Ascending aorta (tissue), 2 donors: Measurements from ENCODE around the gene ANKRD23. TPM values are rescaled to one million over a fixed set of nuclear protein-coding genes. Genes with fewer than 3 reads are reported as not detected.

Experiments used
- DNase-seq, 2 donors: peaks; one replicate each; pipeline ENCODE4 v3.0.0-alpha.2; 2019; ENCODE audit warnings: low spot score in 2 of 2
- H3K27ac ChIP-seq, 2 donors: fragments of 200-600 bp; sonication (generic); one replicate each; pipeline ENCODE4 v1.5.1; 2016 to 2017; ENCODE audit warnings: mild to moderate bottlenecking in 1 of 2
- H3K27me3 ChIP-seq: fragments of 200-600 bp; sonication (generic); one replicate; pipeline ENCODE4 v1.5.1; 2017
- H3K36me3 ChIP-seq, 2 donors: fragments of 200-600 bp; sonication (generic); one replicate each; pipeline ENCODE4 v1.5.1; 2016
- H3K4me1 ChIP-seq, 2 donors: fragments of 200-600 bp; sonication (generic); one replicate each; pipeline ENCODE4 v1.5.1; 2016 to 2017; ENCODE audit warnings: mild to moderate bottlenecking in 1 of 2
- H3K4me3 ChIP-seq, 2 donors: fragments of 200-600 bp; sonication (generic); one replicate each; pipeline ENCODE4 v1.5.1; 2016 to 2017; ENCODE audit warnings: mild to moderate bottlenecking in 1 of 2
- H3K9me3 ChIP-seq, 2 donors: fragments of 200-600 bp; sonication (generic); one replicate each; pipeline ENCODE4 v1.5.1; 2016
- CTCF ChIP-seq, 3 experiments: fragments of 200-600 bp in 2 of 3; fragments of 450-650 bp in 1 of 3; sonication (generic) in 2 of 3; IDR thresholded peaks; one replicate each; pipeline ENCODE4 v1.5.1; 2016 to 2019; ENCODE audit warnings: antibody characterized with exemption in 3 of 3, mild to moderate bottlenecking in 1 of 3, moderate library complexity in 1 of 3
- intact Hi-C: fragments of 100-400 bp; cut with DNase I; formaldehyde crosslinking; loops from one replicate; pipeline ENCODE4 v1.15.1; 2023
- total RNA-seq: library from RNA; depleted of rRNA; stranded (reverse); fragments of >200 nt; gene quantifications from one replicate; pipeline ENCODE4 v1.1.0, GENCODE V29; 2016

Gene ANKRD23
- total RNA-seq, 1 donor from 2014 or later, result 4.0 TPM

GRCh38 chr2:96859681-96860064, 15.9 kb upstream of the ANKRD23 start:
- H3K36me3 ChIP-seq, result peaks cover 43 to 47% of the 10 kb centered on the region in 2 donors
- peak overlapping the region in 1 of 2 donors; percentile 84 for H3K4me3 ChIP-seq
- no peaks in the 10 kb centered on the region for H3K27me3 ChIP-seq
- no peak for DNase-seq
- peaks cover 3 to 22% of the 10 kb centered on the region in 2 donors for H3K4me1 ChIP-seq
- H3K9me3 ChIP-seq, result no peaks in the 10 kb centered on the region
- peak overlapping the region; percentile 73 to 78 for H3K27ac ChIP-seq
- intact Hi-C loops, result loop anchor here (2.0 to 10.0 kb wide), 2 partner anchors 99 to 235 kb away; partner anchors contain the start of genes CNNM4 and FAHD2B
- TF ChIP-seq CTCF (IDR thresholded peaks at IDR 0.05), result no peak

GRCh38 chr2:96859099-96859649, 15.4 kb upstream of the ANKRD23 start:
- intact Hi-C loops, result loop anchor here (2.0 kb wide), 1 partner anchor 98 kb away; the partner anchor contains the start of gene CNNM4
- peaks cover 3 to 22% of the 10 kb centered on the region in 2 donors for H3K4me1 ChIP-seq
- H3K9me3 ChIP-seq, result no peaks in the 10 kb centered on the region
- peak overlapping the region; percentile 73 to 78 for H3K27ac ChIP-seq
- no peaks in the 10 kb centered on the region for H3K27me3 ChIP-seq
- no peak for TF ChIP-seq CTCF (IDR thresholded peaks at IDR 0.05)
- DNase-seq, result peak in 1 of 2 donors; percentile 84
- peaks cover 38 to 47% of the 10 kb centered on the region in 2 donors for H3K36me3 ChIP-seq
- H3K4me3 ChIP-seq, result peak overlapping the region in 1 of 2 donors; percentile 84

GRCh38 chr2:96857667-96858372, 14.0 kb upstream of the ANKRD23 start, which contains the start of gene ANKRD39:
Gene ANKRD39 (minus strand): TSS chr2:96858016. CDS start chr2:96857987, 29 bp downstream.
- TF ChIP-seq CTCF (IDR thresholded peaks at IDR 0.05), result peak; percentile 81 to 94 (median 83)
- Histone ChIP-seq H3K4me1 (peaks cover 3 to 22% of the 10 kb centered on the region in 2 donors), H3K9me3 (no peaks in the 10 kb centered on the region), H3K4me3 (peak within 1 kb of the TSS; percentile 63 to 84), H3K36me3 (peaks cover 29 to 47% of the 10 kb centered on the region in 2 donors), H3K27me3 (no peaks in the 10 kb centered on the region), H3K27ac (peak within 1 kb of the TSS; percentile 78 to 79)
- peak; percentile 95 to 99 for DNase-seq
- intact Hi-C loops, result loop anchor here (1.0 to 2.0 kb wide), 6 partner anchors 11 to 97 kb away; partner anchors contain the start of genes CNNM3 and CNNM4

- peak overlapping the region; percentile 61 to 79 for H3K27ac ChIP-seq
- no peak for DNase-seq
Measured at GRCh38 chr2:96856776-96857666, 13.2 kb upstream of the ANKRD23 start.

More at GRCh38 chr2:96856776-96857666, 13.2 kb upstream of the ANKRD23 start:
- TF ChIP-seq CTCF (IDR thresholded peaks at IDR 0.05), result no peak
- intact Hi-C loops, result loop anchor here (2.0 kb wide), 1 partner anchor 72 kb away; no protein-coding TSS in a partner anchor
- H3K4me3 ChIP-seq, result peak overlapping the region; percentile 63 to 84
- H3K4me1 ChIP-seq, result peaks cover 3 to 22% of the 10 kb centered on the region in 2 donors
- H3K36me3 ChIP-seq, result peaks cover 30 to 49% of the 10 kb centered on the region in 2 donors
- H3K9me3 ChIP-seq, result no peaks in the 10 kb centered on the region
- no peaks in the 10 kb centered on the region for H3K27me3 ChIP-seq
